Measurements from ENCODE around the gene CENPT.

Gene CENPT

GRCh38 chr16:67845291-67846062 is 2.0 kb downstream of the CENPT start:
- CTCF ChIA-PET = interaction anchor here (0.6 to 3.8 kb wide), 8 partner anchors 12 to 484 kb away, joined by 3 to 20 read pairs (median 4); no protein-coding TSS in a partner anchor
- TF ChIP-seq, protein P1, sequence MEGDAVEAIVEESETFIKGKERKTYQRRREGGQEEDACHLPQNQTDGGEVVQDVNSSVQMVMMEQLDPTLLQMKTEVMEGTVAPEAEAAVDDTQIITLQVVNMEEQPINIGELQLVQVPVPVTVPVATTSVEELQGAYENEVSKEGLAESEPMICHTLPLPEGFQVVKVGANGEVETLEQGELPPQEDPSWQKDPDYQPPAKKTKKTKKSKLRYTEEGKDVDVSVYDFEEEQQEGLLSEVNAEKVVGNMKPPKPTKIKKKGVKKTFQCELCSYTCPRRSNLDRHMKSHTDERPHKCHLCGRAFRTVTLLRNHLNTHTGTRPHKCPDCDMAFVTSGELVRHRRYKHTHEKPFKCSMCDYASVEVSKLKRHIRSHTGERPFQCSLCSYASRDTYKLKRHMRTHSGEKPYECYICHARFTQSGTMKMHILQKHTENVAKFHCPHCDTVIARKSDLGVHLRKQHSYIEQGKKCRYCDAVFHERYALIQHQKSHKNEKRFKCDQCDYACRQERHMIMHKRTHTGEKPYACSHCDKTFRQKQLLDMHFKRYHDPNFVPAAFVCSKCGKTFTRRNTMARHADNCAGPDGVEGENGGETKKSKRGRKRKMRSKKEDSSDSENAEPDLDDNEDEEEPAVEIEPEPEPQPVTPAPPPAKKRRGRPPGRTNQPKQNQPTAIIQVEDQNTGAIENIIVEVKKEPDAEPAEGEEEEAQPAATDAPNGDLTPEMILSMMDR (conservative IDR thresholded peaks at IDR 0.05; ENCODE audit: low read depth) = no peak
- POLR2A ChIA-PET (ENCODE audit: low non-redundant PET) = interaction anchor here (0.6 to 1.7 kb wide), 2 partner anchors 10 to 19 kb away, joined by 3 to 5 read pairs; no protein-coding TSS in a partner anchor
- peak overlapping the region; percentile 96 for H3K27ac ChIP-seq
- no peak for DNase-seq (ENCODE audit: low spot score)

- DNase-seq (ENCODE audit: low spot score) = peak; percentile 57
- POLR2A ChIA-PET (ENCODE audit: low non-redundant PET) = interaction anchor here (0.6 kb wide), 1 partner anchor 20 kb away, joined by 3 read pairs; no protein-coding TSS in a partner anchor
- H3K27ac ChIP-seq = peak overlapping the region; percentile 96
- TF ChIP-seq, protein P1 (conservative IDR thresholded peaks at IDR 0.05; ENCODE audit: low read depth) = no peak
- CTCF ChIA-PET = interaction anchor here (0.6 to 3.8 kb wide), 7 partner anchors 11 to 126 kb away, joined by 3 to 20 read pairs (median 4); no protein-coding TSS in a partner anchor
These were observed 3.0 kb downstream of the CENPT start for GRCh38 chr16:67844497-67844896.

DNA sequence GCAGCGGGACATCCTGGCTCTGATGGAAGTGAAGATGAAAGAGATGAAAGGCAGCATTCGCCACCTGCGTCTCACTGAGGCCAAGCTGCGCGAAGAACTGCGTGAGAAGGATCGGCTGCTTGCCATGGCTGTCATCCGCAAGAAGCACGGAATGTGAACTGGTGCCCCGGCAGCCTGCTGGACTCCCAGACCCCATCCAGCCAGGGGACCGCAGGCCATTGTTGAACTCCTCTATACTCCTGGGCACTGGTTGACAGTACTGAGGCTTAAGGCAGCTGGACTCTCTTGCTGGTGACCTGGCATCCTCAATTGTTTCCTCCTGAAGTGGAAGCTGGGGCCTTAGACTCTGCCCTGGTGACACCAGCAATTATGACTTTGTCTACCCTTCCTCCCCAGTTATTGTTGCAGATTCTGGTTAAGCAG is 4.1 kb downstream of the CENPT start:
- ChIA-PET POLR2A (ENCODE audit: low non-redundant PET) (no interaction called here), CTCF (interaction anchor here (0.6 to 3.8 kb wide), 5 partner anchors 19 to 201 kb away, joined by 3 to 20 read pairs (median 3); no protein-coding TSS in a partner anchor)
- no peak for DNase-seq (ENCODE audit: low spot score)
- H3K27ac ChIP-seq = peak overlapping the region; percentile 97
- TF ChIP-seq, protein P1 (conservative IDR thresholded peaks at IDR 0.05; ENCODE audit: low read depth) = no peak

DNA sequence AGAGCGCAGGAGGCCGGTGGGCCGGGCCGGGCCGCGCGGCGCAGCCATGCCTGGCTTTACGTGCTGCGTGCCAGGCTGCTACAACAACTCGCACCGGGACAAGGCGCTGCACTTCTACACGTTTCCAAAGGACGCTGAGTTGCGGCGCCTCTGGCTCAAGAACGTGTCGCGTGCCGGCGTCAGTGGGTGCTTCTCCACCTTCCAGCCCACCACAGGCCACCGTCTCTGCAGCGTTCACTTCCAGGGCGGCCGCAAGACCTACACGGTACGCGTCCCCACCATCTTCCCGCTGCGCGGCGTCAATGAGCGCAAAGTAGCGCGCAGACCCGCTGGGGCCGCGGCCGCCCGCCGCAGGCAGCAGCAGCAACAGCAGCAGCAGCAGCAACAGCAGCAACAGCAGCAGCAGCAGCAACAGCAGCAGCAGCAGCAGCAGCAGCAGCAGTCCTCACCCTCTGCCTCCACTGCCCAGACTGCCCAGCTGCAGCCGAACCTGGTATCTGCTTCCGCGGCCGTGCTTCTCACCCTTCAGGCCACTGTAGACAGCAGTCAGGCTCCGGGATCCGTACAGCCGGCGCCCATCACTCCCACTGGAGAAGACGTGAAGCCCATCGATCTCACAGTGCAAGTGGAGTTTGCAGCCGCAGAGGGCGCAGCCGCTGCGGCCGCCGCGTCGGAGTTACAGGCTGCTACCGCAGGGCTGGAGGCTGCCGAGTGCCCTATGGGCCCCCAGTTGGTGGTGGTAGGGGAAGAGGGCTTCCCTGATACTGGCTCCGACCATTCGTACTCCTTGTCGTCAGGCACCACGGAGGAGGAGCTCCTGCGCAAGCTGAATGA is 4.8 kb downstream of the CENPT start:
- POLR2A ChIA-PET (ENCODE audit: low non-redundant PET) = no interaction called here
- peak overlapping the region; percentile 97 for H3K27ac ChIP-seq
- DNase-seq (ENCODE audit: low spot score) = peak; percentile 38
- TF ChIP-seq, protein P1 (conservative IDR thresholded peaks at IDR 0.05; ENCODE audit: low read depth) = peak; percentile 31; the same call in 1 of the 2 replicates
- CTCF ChIA-PET = interaction anchor here (0.6 to 3.8 kb wide), 6 partner anchors 20 to 200 kb away, joined by 3 to 20 read pairs (median 3); no protein-coding TSS in a partner anchor

DNA sequence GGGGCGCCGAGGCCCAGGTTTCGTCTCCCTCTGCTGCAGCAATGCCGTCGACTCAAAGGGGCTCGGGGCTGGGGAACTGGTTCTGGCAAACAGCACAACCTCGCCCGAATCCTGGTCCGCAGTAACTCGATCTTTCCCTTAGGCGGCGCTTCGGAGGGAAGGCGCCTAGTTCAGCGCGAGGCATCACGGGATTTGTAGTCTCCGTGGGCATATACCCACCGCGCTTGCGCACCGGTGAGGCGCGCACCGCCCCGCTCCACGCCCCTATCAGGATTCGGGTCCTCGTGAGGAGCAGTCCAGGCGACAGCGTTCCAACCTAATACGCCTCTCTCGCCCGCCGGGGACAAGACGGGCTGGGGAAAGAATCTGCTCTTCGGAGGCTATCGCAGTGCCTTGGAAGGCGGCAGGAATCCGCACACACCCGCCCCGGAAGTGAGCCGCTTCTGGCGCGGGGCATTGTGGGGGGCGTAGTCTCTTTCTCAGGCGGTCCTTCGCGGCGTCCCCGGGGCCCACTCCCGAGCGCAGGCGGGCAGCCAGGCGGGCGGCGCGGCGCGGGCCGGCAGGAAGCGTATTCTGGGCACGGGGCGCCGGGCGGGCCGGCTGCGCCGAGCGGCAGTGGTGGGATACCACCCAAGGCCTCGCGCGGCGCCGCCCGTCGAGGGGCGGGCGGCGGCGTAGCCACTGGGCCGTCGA is 5.5 kb downstream of the CENPT start, which contains the start of gene THAP11:
THAP11 (plus strand) TSS at position 505 of the 693 bp plus-strand sequence. CDS start 235 bp downstream, outside the sequence.
- POLR2A ChIA-PET (ENCODE audit: low non-redundant PET) = no interaction called here
- CTCF ChIA-PET = interaction anchor here (2.5 kb wide), 1 partner anchor 20 kb away, joined by 7 read pairs; no protein-coding TSS in a partner anchor
- TF ChIP-seq, protein P1 (conservative IDR thresholded peaks at IDR 0.05; ENCODE audit: low read depth) = peak; percentile 88
- peak within 1 kb of the TSS; percentile 97 for H3K27ac ChIP-seq
- peak; percentile 90 for DNase-seq (ENCODE audit: low spot score)
